K562 (cell line): ENCODE data around the gene OR52E2. TPM values are rescaled to one million over a fixed set of nuclear protein-coding genes. Genes with fewer than 3 reads are reported as not detected.

Source experiments
- BDP1 ChIP-seq: IDR thresholded peaks from 3 replicates; pipeline ENCODE4 v1.6.1; 2011; ENCODE audit not compliant: insufficient read length, insufficient read depth
- CBFA2T2 ChIP-seq: fragments of 450-650 bp; conservative IDR thresholded peaks from 2 replicates; pipeline ENCODE4 v1.6.1; 2017; ENCODE audit warnings: mild to moderate bottlenecking
- CTBP1 ChIP-seq: fragments of 450-650 bp; IDR thresholded peaks from 2 replicates; pipeline ENCODE4 v1.6.1; 2016; ENCODE audit warnings: borderline replicate concordance
- FOSL1 ChIP-seq: fragments of 200-800 bp; sonication (Bioruptor generic); conservative IDR thresholded peaks from 2 replicates; pipeline ENCODE4 v1.6.1; 2016; ENCODE audit warnings: missing genetic modification characterization, missing compliant biosample characterization
- FOXK1 ChIP-seq: sonication (generic); formaldehyde crosslinking; IDR thresholded peaks from 2 replicates; pipeline ENCODE4 v1.8.0; 2022; ENCODE audit warnings: missing genetic modification reagents, mild to moderate bottlenecking, borderline replicate concordance
- GATAD2B ChIP-seq: fragments of 450-650 bp; IDR thresholded peaks from 2 replicates; pipeline ENCODE4 v1.6.1; 2017; ENCODE audit warnings: mild to moderate bottlenecking, borderline replicate concordance
- HDAC1 ChIP-seq, 2 experiments: fragments of 450-650 bp; IDR thresholded peaks; 2 replicates each; pipeline ENCODE4 v1.6.1; 2016 to 2017; ENCODE audit warnings: inconsistent platforms in 1 of 2, mild to moderate bottlenecking in 1 of 2, moderate library complexity in 1 of 2
- KDM1A ChIP-seq, 2 experiments: fragments of 450-650 bp; IDR thresholded peaks; 2 replicates each; pipeline ENCODE4 v1.6.1; 2016; ENCODE audit warnings: mild to moderate bottlenecking in 2 of 2
- KLF16 ChIP-seq: IDR thresholded peaks from 2 replicates; pipeline ENCODE4 v1.6.1; 2016; ENCODE audit warnings: antibody characterized with exemption
- PHF20 ChIP-seq: fragments of 450-650 bp; IDR thresholded peaks from 2 replicates; pipeline ENCODE4 v1.6.1; 2018; ENCODE audit not compliant: partially characterized antibody
- PHTF2 ChIP-seq: fragments of 250-450 bp; sonication (Bioruptor Pico); IDR thresholded peaks from 2 replicates; pipeline ENCODE4 v1.5.0; 2021; ENCODE audit warnings: mild to moderate bottlenecking
- PML ChIP-seq: IDR thresholded peaks from 2 replicates; pipeline ENCODE4 v1.6.1; 2012; ENCODE audit warnings: low read length, inconsistent platforms
- SMARCA4 ChIP-seq: fragments of 450-650 bp; IDR thresholded peaks from 2 replicates; pipeline ENCODE4 v1.6.1; 2016
- SMARCE1 ChIP-seq: fragments of 450-650 bp; IDR thresholded peaks from 2 replicates; pipeline ENCODE4 v1.7.1; 2016; ENCODE audit warnings: mild to moderate bottlenecking
- SPI1 ChIP-seq: IDR thresholded peaks from 2 replicates; pipeline ENCODE4 v1.6.1; 2011; ENCODE audit warnings: low read depth, low read length, control low read depth, borderline replicate concordance
- TEAD4 ChIP-seq, 2 experiments: sonication (generic) in 1 of 2; formaldehyde crosslinking in 1 of 2; IDR thresholded peaks; 2 replicates each; pipeline versions ENCODE4 v1.6.1 to v1.8.0; 2012 to 2022; ENCODE audit warnings: borderline replicate concordance in 1 of 2, inconsistent platforms in 1 of 2, low read length in 1 of 2, mild to moderate bottlenecking in 1 of 2, missing genetic modification reagents in 1 of 2
- TRIM28 ChIP-seq: fragments of 450-650 bp; IDR thresholded peaks from 2 replicates; pipeline ENCODE4 v1.6.1; 2017
- ZNF133 ChIP-seq: fragments of 250-450 bp; sonication (Bioruptor Pico); IDR thresholded peaks from 2 replicates; pipeline ENCODE4 v1.4.0; 2020; ENCODE audit warnings: mild to moderate bottlenecking
- ZNF79 ChIP-seq: fragments of 250-450 bp; sonication (Bioruptor Pico); IDR thresholded peaks from 2 replicates; pipeline ENCODE4 v1.4.0; 2020; ENCODE audit warnings: low read depth, mild to moderate bottlenecking, moderate library complexity
- polyA plus RNA-seq, 8 experiments: library from polyadenylated mRNA; depleted of rRNA in 4 of 8; stranded (reverse) in 5 of 8; unstranded in 3 of 8; fragments of >200 nt; fragmentation: Nextera tagmentation in 2 of 8; fragmentation: Illumina TruSeq in 1 of 8; extraction: Ambion mirVana in 2 of 8; extraction: Trizol in 1 of 8; gene quantifications; 2 replicates each; pipeline versions ENCODE4 v1.2.1 to v1.2.3, GENCODE V29; 2011 to 2014; ENCODE audit warnings: inconsistent platforms in 1 of 8, missing spikeins in 1 of 8
- total RNA-seq, 7 experiments: library from RNA; depleted of rRNA in 6 of 7; stranded (reverse); fragments of >200 nt in 6 of 7; fragmentation: Illumina TruSeq in 2 of 7; extraction: Trizol in 2 of 7; gene quantifications; 2 replicates each; pipeline versions ENCODE4 v1.2.1 to v1.2.3, GENCODE V29; 2011 to 2021; ENCODE audit warnings: low replicate concordance in 1 of 7
- TF ChIP-seq, protein P1 (sequence below), 2 experiments: IDR thresholded peaks in 1 of 2; conservative IDR thresholded peaks in 1 of 2; 2 replicates each; pipeline ENCODE4 v1.6.1; 2016; ENCODE audit warnings: low read depth in 2 of 2, mild to moderate bottlenecking in 1 of 2, missing compliant biosample characterization in 1 of 2, missing genetic modification characterization in 1 of 2, moderate library complexity in 1 of 2
- TF ChIP-seq, protein P2 (sequence below), 2 experiments: fragments of 450-650 bp in 1 of 2; sonication (generic) in 1 of 2; formaldehyde crosslinking in 1 of 2; IDR thresholded peaks in 1 of 2; conservative IDR thresholded peaks in 1 of 2; 2 replicates each; pipeline versions ENCODE4 v1.6.1 to v1.8.1; 2016 to 2023; ENCODE audit warnings: mild to moderate bottlenecking in 2 of 2, moderate library complexity in 2 of 2, inconsistent platforms in 1 of 2, missing genetic modification reagents in 1 of 2
- TF ChIP-seq, protein P3 (sequence below): fragments of 450-650 bp; formaldehyde crosslinking; IDR thresholded peaks from 2 replicates; pipeline ENCODE4 v1.4.0; 2020; ENCODE audit warnings: mild to moderate bottlenecking, mixed read lengths
- TF ChIP-seq, protein P4 (sequence below): sonication (generic); formaldehyde crosslinking; IDR thresholded peaks from 2 replicates; pipeline ENCODE4 v1.8.1; 2023; ENCODE audit warnings: mild to moderate bottlenecking, missing genetic modification reagents

The OR52E2 gene
- total and polyA plus RNA-seq, 9 of the 15 experiments (the other 6 are each of a cell fraction or from before 2014, with no cell fraction given): not detected

DNA sequence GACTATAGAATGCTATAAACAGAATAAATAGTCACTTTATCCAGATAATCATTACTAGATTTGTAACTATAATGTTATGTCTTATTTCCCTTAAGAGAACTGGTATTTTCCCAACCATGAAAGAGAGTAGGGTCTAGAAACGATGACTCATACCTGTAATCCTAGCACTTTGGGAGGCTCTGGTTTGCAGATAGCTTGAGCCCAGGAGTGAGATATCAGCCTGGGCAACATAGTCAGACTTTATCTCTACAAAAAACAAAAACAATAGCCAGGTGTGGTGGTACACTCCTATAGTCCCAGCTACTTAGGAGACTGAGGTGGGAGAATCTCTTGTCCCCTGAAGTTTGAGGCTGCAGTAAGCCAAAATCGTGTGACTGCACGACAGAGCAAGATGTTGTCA lies 47.9 kb upstream of the OR52E2 start (continued):
- TF ChIP-seq, protein P1, sequence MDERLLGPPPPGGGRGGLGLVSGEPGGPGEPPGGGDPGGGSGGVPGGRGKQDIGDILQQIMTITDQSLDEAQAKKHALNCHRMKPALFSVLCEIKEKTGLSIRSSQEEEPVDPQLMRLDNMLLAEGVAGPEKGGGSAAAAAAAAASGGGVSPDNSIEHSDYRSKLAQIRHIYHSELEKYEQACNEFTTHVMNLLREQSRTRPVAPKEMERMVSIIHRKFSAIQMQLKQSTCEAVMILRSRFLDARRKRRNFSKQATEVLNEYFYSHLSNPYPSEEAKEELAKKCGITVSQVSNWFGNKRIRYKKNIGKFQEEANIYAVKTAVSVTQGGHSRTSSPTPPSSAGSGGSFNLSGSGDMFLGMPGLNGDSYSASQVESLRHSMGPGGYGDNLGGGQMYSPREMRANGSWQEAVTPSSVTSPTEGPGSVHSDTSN (CRISPR knock-in tag; IDR thresholded peaks at IDR 0.05; ENCODE audit: low read depth): no peak
- TF ChIP-seq, protein P1 (tag; conservative IDR thresholded peaks at IDR 0.05; ENCODE audit: low read depth): no peak
- TF ChIP-seq, protein P2, sequence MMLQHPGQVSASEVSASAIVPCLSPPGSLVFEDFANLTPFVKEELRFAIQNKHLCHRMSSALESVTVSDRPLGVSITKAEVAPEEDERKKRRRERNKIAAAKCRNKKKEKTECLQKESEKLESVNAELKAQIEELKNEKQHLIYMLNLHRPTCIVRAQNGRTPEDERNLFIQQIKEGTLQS (IDR thresholded peaks at IDR 0.05): peak; percentile 94
- TF ChIP-seq, protein P2 (CRISPR knock-in tag; conservative IDR thresholded peaks at IDR 0.05): no peak
- peak; percentile 80 for TF ChIP-seq CBFA2T2
- peak; percentile 50; the same call in 1 of the 2 replicates for TF ChIP-seq CTBP1
- TF ChIP-seq KLF16: peak; percentile 27; the same call in 1 of the 2 replicates
- peak; percentile 75 for TF ChIP-seq SMARCE1
- peak; percentile 82 for TF ChIP-seq TEAD4 (IDR thresholded peaks at IDR 0.05; ENCODE audit: low read length)
- TF ChIP-seq TEAD4 (CRISPR knock-in tag; IDR thresholded peaks at IDR 0.05; ENCODE audit: borderline replicate concordance): no peak
- TF ChIP-seq FOSL1 (tag): peak; percentile 87
- peak in 1 of 2 experiments; percentile 65; a peak in 1 of 4 replicates for TF ChIP-seq HDAC1 (IDR thresholded peaks at IDR 0.05)
- TF ChIP-seq SMARCA4: peak; percentile 79
- TF ChIP-seq PML: no peak
- peak; percentile 74 to 78 for TF ChIP-seq KDM1A (IDR thresholded peaks at IDR 0.05)
- TF ChIP-seq PHTF2 (CRISPR knock-in tag): no peak
- TF ChIP-seq ZNF133: no peak
- TF ChIP-seq BDP1: no peak
- TF ChIP-seq SPI1: no peak
- no peak for TF ChIP-seq PHF20
- TF ChIP-seq ZNF79 (CRISPR knock-in tag): no peak
- TF ChIP-seq TRIM28: no peak
- TF ChIP-seq GATAD2B: no peak
- TF ChIP-seq, protein P3, sequence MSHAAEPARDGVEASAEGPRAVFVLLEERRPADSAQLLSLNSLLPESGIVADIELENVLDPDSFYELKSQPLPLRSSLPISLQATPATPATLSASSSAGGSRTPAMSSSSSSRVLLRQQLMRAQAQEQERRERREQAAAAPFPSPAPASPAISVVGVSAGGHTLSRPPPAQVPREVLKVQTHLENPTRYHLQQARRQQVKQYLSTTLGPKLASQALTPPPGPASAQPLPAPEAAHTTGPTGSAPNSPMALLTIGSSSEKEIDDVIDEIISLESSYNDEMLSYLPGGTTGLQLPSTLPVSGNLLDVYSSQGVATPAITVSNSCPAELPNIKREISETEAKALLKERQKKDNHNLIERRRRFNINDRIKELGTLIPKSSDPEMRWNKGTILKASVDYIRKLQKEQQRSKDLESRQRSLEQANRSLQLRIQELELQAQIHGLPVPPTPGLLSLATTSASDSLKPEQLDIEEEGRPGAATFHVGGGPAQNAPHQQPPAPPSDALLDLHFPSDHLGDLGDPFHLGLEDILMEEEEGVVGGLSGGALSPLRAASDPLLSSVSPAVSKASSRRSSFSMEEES: no peak
- TF ChIP-seq, protein P4, sequence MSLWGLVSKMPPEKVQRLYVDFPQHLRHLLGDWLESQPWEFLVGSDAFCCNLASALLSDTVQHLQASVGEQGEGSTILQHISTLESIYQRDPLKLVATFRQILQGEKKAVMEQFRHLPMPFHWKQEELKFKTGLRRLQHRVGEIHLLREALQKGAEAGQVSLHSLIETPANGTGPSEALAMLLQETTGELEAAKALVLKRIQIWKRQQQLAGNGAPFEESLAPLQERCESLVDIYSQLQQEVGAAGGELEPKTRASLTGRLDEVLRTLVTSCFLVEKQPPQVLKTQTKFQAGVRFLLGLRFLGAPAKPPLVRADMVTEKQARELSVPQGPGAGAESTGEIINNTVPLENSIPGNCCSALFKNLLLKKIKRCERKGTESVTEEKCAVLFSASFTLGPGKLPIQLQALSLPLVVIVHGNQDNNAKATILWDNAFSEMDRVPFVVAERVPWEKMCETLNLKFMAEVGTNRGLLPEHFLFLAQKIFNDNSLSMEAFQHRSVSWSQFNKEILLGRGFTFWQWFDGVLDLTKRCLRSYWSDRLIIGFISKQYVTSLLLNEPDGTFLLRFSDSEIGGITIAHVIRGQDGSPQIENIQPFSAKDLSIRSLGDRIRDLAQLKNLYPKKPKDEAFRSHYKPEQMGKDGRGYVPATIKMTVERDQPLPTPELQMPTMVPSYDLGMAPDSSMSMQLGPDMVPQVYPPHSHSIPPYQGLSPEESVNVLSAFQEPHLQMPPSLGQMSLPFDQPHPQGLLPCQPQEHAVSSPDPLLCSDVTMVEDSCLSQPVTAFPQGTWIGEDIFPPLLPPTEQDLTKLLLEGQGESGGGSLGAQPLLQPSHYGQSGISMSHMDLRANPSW (CRISPR knock-in tag): no peak
- TF ChIP-seq FOXK1 (CRISPR knock-in tag): no peak
